GM12892 (cell line): ENCODE data around the gene EFNA5.

Experiments used
- DNase-seq: peaks from one replicate; pipeline ENCODE4 v3.0.0; 2011; ENCODE audit not compliant: insufficient read length
- FAIRE-seq: peaks from 2 replicates; lab custom pipeline; 2011; peaks lifted over from hg19 to GRCh38; lab: Jason Lieb, UNC
- POLR2A ChIP-seq: IDR thresholded peaks from 2 replicates; pipeline ENCODE4 v1.6.1; 2011; ENCODE audit warnings: low read depth, low read length, control low read depth
- POLR2AphosphoS5 ChIP-seq: IDR thresholded peaks from 2 replicates; pipeline ENCODE4 v1.6.1; 2011; ENCODE audit warnings: low read depth, low read length, control low read depth
- TAF1 ChIP-seq: IDR thresholded peaks from 2 replicates; pipeline ENCODE4 v1.6.1; 2011; ENCODE audit warnings: low read depth, mild to moderate bottlenecking, control low read depth, low read length, borderline replicate concordance

EFNA5 gene

DNA sequence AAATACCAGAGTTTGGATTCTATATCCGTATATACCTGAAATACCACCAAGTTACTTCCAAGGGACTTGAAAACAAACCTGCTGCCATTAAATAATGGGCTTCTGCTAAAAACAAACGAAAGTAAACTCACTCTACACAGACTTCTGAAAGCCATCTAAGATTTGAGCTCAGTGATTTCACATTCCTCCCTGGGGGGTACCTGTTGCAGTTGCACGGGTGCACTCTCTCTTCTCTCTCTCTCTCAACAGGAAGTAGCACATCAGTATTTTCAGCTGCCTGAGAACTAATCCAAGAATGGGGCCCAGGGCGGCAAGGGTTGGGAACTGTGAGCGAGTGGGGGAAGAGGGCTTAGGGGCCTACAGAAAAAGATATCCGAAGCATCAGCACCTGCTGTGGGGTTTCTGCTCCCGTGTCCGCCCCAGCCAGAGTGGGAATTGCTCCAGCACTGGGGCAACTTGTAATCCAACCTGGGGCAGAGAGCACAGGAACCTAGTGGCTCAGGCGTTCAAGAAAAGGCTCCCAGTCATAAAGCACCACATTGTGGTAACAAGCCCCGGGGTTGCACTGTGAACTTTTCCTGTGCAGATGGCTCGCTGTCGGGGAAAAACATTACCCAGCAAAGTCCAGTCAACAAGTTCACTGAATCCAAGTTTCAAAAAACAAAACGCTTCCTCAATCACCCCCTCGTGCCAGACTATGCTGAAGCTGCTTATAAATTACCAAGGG lies 99.8 kb downstream of the EFNA5 start:
- peak; percentile 36 for DNase-seq
- TF ChIP-seq TAF1 (no peak), POLR2A (0 out of 2 replicates have a peak, but pooled peaks have one; percentile 16), POLR2AphosphoS5 (0 out of 2 replicates have a peak, but pooled peaks have one; percentile 45)
- no peak for FAIRE-seq

DNA sequence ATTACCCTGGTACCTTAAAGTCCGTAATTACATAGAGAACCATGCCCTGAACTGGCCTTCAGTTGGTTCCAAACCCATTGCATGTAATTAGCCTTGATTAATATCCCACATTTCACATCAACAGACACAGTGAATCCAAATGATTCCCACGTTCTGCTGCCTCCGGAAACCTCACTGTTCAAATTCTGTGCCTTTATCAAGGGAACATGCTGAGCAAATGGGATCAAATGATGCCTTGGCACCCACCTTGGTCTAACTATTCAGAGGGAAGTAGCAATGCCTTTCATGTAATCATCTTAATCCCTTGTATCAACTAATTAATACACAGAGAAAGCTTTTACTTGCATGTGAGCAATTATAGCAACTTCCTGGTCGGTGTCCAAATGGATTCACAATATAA lies 100.6 kb downstream of the EFNA5 start:
- no peak for TF ChIP-seq TAF1
- TF ChIP-seq POLR2A: no peak
- no peak for TF ChIP-seq POLR2AphosphoS5
- FAIRE-seq (peak; percentile 79), DNase-seq (no peak)

- no peak for TF ChIP-seq POLR2AphosphoS5
- no peak for TF ChIP-seq TAF1
- no peak for TF ChIP-seq POLR2A
- peak; percentile 46 for FAIRE-seq
- no peak for DNase-seq
Measured at GRCh38 chr5:107567901-107568671, 102.7 kb downstream of the EFNA5 start.

- no peak for DNase-seq
- TF ChIP-seq POLR2AphosphoS5: no peak
- TF ChIP-seq TAF1: no peak
- TF ChIP-seq POLR2A: no peak
- FAIRE-seq: no peak
Measured at GRCh38 chr5:107566986-107567385, 103.8 kb downstream of the EFNA5 start.

GRCh38 chr5:107565791-107566767 lies 104.7 kb downstream of the EFNA5 start:
- TF ChIP-seq TAF1 (no peak), POLR2A (no peak), POLR2AphosphoS5 (no peak)
- FAIRE-seq: no peak
- DNase-seq: no peak

- no peak for TF ChIP-seq POLR2A
- TF ChIP-seq TAF1: no peak
- TF ChIP-seq POLR2AphosphoS5: no peak
- no peak for DNase-seq
- no peak for FAIRE-seq
Measured at GRCh38 chr5:107564931-107565372, 105.8 kb downstream of the EFNA5 start.

DNA sequence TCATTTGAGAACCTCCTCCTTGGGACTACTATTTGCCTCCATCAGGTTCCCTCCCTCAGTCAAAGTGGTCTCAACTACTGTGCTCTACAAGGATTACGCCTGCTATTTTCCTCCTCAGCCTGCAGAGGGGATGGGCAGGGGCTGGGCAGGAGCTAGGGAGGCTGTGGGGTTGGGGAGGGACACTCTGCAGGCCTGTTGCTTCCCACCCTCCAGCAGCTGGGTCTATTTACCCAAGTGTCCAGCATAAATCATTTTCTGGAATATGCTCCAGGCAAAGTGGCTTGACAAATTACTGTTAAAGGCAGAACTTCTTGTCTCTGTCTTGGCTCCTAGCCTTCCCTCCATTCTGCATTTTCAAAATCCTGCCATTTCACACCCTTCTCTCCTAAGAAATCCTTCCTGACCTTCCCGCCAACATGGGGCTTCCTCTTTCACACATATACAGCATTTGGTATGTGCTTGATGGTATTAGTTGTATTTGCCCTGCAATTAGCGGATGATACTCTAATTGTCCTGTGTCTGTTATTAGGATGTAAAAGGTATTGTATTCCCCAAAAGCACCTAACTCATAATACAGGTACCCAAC lies 106.7 kb downstream of the EFNA5 start:
- no peak for TF ChIP-seq TAF1
- no peak for TF ChIP-seq POLR2AphosphoS5
- TF ChIP-seq POLR2A: no peak

DNA sequence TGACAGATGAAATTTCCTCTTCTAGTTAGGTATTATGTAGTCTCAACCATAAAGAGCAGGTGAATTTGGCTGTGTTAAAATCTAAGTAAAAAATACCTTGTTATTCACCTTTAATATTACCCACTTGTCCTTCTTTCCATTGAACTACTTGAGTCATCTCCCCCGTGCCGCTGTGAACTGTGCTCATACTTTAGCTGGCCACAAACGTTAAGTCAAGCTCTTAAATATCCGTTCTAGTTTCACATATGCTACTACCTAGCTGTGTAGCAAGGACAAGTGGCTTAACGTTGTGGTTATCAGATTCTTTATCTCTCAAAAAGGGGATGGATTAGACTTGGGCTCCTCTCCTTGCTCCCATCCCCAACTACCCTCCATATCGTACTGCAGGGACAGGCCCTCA lies 110.4 kb downstream of the EFNA5 start:
- DNase-seq (no peak), FAIRE-seq (no peak)
- TF ChIP-seq POLR2A (no peak), TAF1 (no peak), POLR2AphosphoS5 (no peak)

More for the DNA sequence above, 106.7 kb downstream of the EFNA5 start:
- no peak for DNase-seq
- FAIRE-seq: no peak

DNA sequence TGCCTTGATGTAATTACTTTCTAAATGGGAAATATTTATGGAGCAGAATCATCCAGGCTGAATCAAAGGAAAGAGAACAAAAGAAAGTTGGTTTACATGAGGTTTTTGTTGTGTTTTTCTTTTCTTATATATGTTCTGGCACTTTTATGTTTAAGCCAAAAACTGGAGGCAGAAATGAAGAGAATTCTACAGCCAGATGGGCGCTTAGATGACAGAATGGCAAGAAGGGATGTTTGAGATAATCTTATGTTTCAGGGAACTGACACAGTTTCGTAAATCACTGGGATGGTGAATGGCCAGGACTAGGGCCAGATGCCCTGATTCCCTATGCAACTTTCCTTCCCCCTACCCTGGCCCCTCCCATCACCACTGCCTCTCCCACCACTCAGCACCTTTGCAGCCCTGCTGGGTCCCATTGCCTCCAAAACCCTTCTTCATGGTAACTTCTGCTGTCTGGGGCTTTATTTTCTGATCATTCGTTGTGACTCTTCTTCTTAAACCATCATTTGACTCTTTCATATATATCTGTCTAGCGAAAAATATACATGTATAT lies 111.8 kb downstream of the EFNA5 start:
- FAIRE-seq: no peak
- TF ChIP-seq POLR2AphosphoS5 (no peak), TAF1 (no peak), POLR2A (no peak)
- no peak for DNase-seq

DNA sequence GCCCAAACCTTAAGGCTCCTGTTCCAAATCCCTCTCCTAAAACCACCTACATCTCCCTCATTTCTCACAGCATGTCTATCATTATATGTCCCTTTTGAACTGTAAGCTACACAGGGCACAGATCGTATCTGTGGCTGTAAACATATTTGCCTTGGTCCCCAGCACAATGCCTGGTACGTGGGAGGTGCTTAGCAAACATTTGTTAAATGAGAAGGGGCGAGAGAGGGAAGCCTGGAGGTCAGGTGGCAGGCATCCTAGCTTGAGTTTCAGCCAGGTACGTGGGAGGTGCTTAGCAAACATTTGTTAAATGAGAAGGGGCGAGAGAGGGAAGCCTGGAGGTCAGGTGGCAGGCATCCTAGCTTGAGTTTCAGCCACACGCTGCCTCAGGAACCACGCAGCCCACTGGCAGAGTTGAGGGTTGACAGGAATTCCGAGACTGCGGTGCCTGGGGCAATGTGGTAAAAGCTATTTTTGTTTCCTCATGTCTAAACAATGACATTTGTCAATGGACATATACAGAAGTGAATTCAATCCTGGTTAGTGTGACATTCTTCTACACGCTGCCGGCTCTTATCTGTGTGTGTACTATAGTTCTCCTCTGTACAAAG lies 113.6 kb downstream of the EFNA5 start:
- DNase-seq (no peak), FAIRE-seq (no peak)
- TF ChIP-seq POLR2A (no peak), POLR2AphosphoS5 (no peak), TAF1 (no peak)
